Ovary (tissue), 3 donors: ENCODE results near the gene HIPK4.
"Not testable (repeated sequence)": the region's sequence is repeated elsewhere in the genome, so short reads cannot be mapped to it uniquely, and the experiment has no call there.

Experiments
- CTCF ChIP-seq, 3 donors: fragments of 450-650 bp in 2 of 3; fragments of 200-600 bp in 1 of 3; IDR thresholded peaks; one replicate each; pipeline versions ENCODE4 v1.5.1 to v1.8.0; 2016 to 2022; ENCODE audit warnings: antibody characterized with exemption in 3 of 3, mild to moderate bottlenecking in 1 of 3
- EP300 ChIP-seq: sonication (generic); formaldehyde crosslinking; IDR thresholded peaks from one replicate; pipeline ENCODE4 v1.6.1; 2017; ENCODE audit warnings: antibody characterized with exemption
- donor health status: DM: no; HTN: no; CAD: no.

GRCh38 chr19:40370253-40370652, 19.7 kb downstream of the HIPK4 start:
- not testable (repeated sequence) for TF ChIP-seq CTCF (IDR thresholded peaks at IDR 0.05); EP300
